HepG2 (cell line): ENCODE results near the gene CD46. TPM values are rescaled to one million over a fixed set of nuclear protein-coding genes. Genes with fewer than 3 reads are reported as not detected.

Source experiments
- ATAC-seq: fragments of 200-7000 bp; cut with Tn5 transposase; 3 replicates; pipeline ENCODE4 v1.9.1; 2020; ENCODE audit warnings: mild to moderate bottlenecking, moderate library complexity
- BruUV-seq: library from RNA; stranded (reverse); fragments of 400-500 nt; replicated peaks from 2 replicates; lab custom pipeline; 2021; lab: Mats Ljungman, UMichigan
- CTCF ChIA-PET: fragments of 300-600 bp; formaldehyde crosslinking; extraction: SDS; loops from one replicate; lab custom pipeline; 2021; ENCODE audit warnings: low total read pairs, inconsistent platforms, low intra/inter-chr PET ratio; lab: Yijun Ruan, JAX
- POLR2A ChIA-PET: fragments of 350-600 bp; sonication (Branson Sonifier 250); formaldehyde crosslinking; loops from one replicate; lab custom pipeline; 2020; ENCODE audit warnings: antibody characterized with exemption, inconsistent platforms; lab: Yijun Ruan, JAX
- DNase-seq: peaks from one replicate; pipeline ENCODE4 v3.0.0-alpha.2; 2015; ENCODE audit warnings: low spot score
- FAIRE-seq: peaks from 3 replicates; lab custom pipeline; 2011; peaks lifted over from hg19 to GRCh38; lab: Jason Lieb, UNC
- H2AFZ ChIP-seq: one replicate; pipeline ENCODE4 v1.6.1; 2011; ENCODE audit warnings: low read length, inconsistent platforms
- H3K27ac ChIP-seq: fragments of 300-600 bp; 3 replicates; pipeline ENCODE4 v1.8.0; 2011; ENCODE audit warnings: mixed run types, mild to moderate bottlenecking, mixed read lengths, low read length, inconsistent platforms; ENCODE audit not compliant: insufficient read depth; ENCODE audit errors: extremely low read length
- H3K27me3 ChIP-seq, 2 experiments: fragments of 200-600 bp in 1 of 2; 2 replicates in 1 of 2; 3 replicates in 1 of 2; pipeline versions ENCODE4 v1.6.0 to v1.8.0; 2011; ENCODE audit warnings: low read length in 2 of 2, mild to moderate bottlenecking in 2 of 2, moderate library complexity in 2 of 2, inconsistent platforms in 1 of 2; ENCODE audit not compliant: insufficient read depth in 2 of 2, control insufficient read depth in 1 of 2
- H3K36me3 ChIP-seq, 2 experiments: fragments of 200-600 bp in 1 of 2; replicated peaks in 1 of 2; 2 replicates in 1 of 2; 3 replicates in 1 of 2; pipeline versions ENCODE4 v1.5.1 to v1.8.0; 2011; ENCODE audit warnings: low read length in 2 of 2, inconsistent platforms in 1 of 2; ENCODE audit not compliant: insufficient read depth in 2 of 2, control insufficient read depth in 1 of 2
- H3K4me1 ChIP-seq: 2 replicates; pipeline ENCODE4 v1.5.1; 2012; ENCODE audit warnings: low read length, inconsistent platforms; ENCODE audit not compliant: insufficient read depth
- H3K4me2 ChIP-seq: 2 replicates; pipeline ENCODE4 v1.6.0; 2011; ENCODE audit warnings: low read depth, low read length, inconsistent platforms
- H3K4me3 ChIP-seq, 3 experiments: fragments of 200-600 bp in 1 of 3; sonication (generic), shearing (Covaris generic) in 1 of 3; replicated peaks in 1 of 3; 2 replicates each; pipeline ENCODE4 v1.5.1; 2011 to 2016; ENCODE audit warnings: low read length in 3 of 3, inconsistent platforms in 2 of 3, low read depth in 2 of 3, mild to moderate bottlenecking in 2 of 3, control low read depth in 1 of 3, mixed read lengths in 1 of 3; ENCODE audit not compliant: insufficient read depth in 1 of 3
- H3K79me2 ChIP-seq: one replicate; pipeline ENCODE4 v1.6.1; 2011; ENCODE audit warnings: low read length, inconsistent platforms; ENCODE audit not compliant: insufficient read depth
- H3K9ac ChIP-seq: 2 replicates; pipeline ENCODE4 v1.6.0; 2011; ENCODE audit warnings: mild to moderate bottlenecking, low read depth, low read length, inconsistent platforms; ENCODE audit not compliant: insufficient read depth
- H3K9me3 ChIP-seq: 2 replicates; pipeline ENCODE4 v1.5.1; 2012; ENCODE audit warnings: mild to moderate bottlenecking, low read length
- H4K20me1 ChIP-seq: 2 replicates; pipeline ENCODE4 v1.6.0; 2011; ENCODE audit warnings: inconsistent platforms, mild to moderate bottlenecking, low read length, moderate library complexity; ENCODE audit not compliant: insufficient read depth
- MLLT10 ChIP-seq: sonication (generic); formaldehyde crosslinking; IDR thresholded peaks from 2 replicates; pipeline ENCODE4 v1.4.0; 2020; ENCODE audit warnings: missing genetic modification reagents
- ZNF10 ChIP-seq: sonication (generic); formaldehyde crosslinking; IDR thresholded peaks from 2 replicates; pipeline ENCODE4 v1.4.0; 2020; ENCODE audit warnings: mild to moderate bottlenecking, low read depth, missing genetic modification reagents, borderline replicate concordance
- ZNF879 ChIP-seq: sonication (generic); formaldehyde crosslinking; IDR thresholded peaks from 2 replicates; pipeline ENCODE4 v1.8.1; 2023; ENCODE audit warnings: missing genetic modification reagents
- WGBS: methylation state at CpG from one replicate; pipeline ENCODE4 v1.1.6; 2017; ENCODE audit warnings: low lambda C conversion rate; 5-methylcytosine and 5-hydroxymethylcytosine counted together
- in situ Hi-C: cut with HindIII; loops from 2 replicates; pipeline ENCODE4 v1.10.0; 2017; ENCODE audit warnings: low pct_unique_long_range_greater_than_20kb; ENCODE audit not compliant: extremely low pct_ligation_motif_present
- intact Hi-C: fragments of 100-400 bp; cut with micrococcal nuclease; formaldehyde crosslinking; loops from one replicate; pipeline ENCODE4 v1.10.0; 2022; ENCODE audit not compliant: unreplicated experiment
- polyA plus RNA-seq, 8 experiments: library from polyadenylated mRNA; depleted of rRNA in 3 of 8; stranded (reverse) in 7 of 8; unstranded in 1 of 8; fragments of >200 nt; fragmentation: Illumina TruSeq in 4 of 8; extraction: Trizol in 4 of 8; gene quantifications; 2 replicates each; pipeline versions ENCODE4 v1.2.1 to v1.2.3, GENCODE V29; 2011 to 2016; ENCODE audit warnings: low read depth in 4 of 8, missing spikeins in 1 of 8, mixed read lengths in 1 of 8; ENCODE audit not compliant: insufficient read depth in 1 of 8
- total RNA-seq, 5 experiments: library from RNA; depleted of rRNA; stranded (reverse); fragments of >200 nt; fragmentation: Illumina TruSeq; extraction: Trizol; gene quantifications; 2 replicates each; pipeline ENCODE4 v1.2.3, GENCODE V29; 2016; ENCODE audit warnings: low read depth in 1 of 5
- TF ChIP-seq, protein P1 (sequence below): sonication (generic); formaldehyde crosslinking; IDR thresholded peaks from 2 replicates; pipeline ENCODE4 v1.4.0; 2020; ENCODE audit warnings: missing genetic modification reagents, borderline replicate concordance
- TF ChIP-seq, protein P2 (sequence below): sonication (generic); formaldehyde crosslinking; IDR thresholded peaks from 2 replicates; pipeline ENCODE4 v1.5.0; 2020; ENCODE audit warnings: missing genetic modification reagents, mild to moderate bottlenecking, borderline replicate concordance
- TF ChIP-seq, protein P3 (sequence below): IDR thresholded peaks from 2 replicates; pipeline ENCODE4 v1.6.1; 2016; ENCODE audit warnings: missing compliant biosample characterization, missing genetic modification reagents, borderline replicate concordance
- TF ChIP-seq, protein P4 (sequence below): sonication (generic); formaldehyde crosslinking; IDR thresholded peaks from 2 replicates; pipeline ENCODE4 v1.9.0; 2021; ENCODE audit warnings: mild to moderate bottlenecking, missing genetic modification reagents
- TF ChIP-seq, protein P5 (sequence below): sonication (generic); formaldehyde crosslinking; IDR thresholded peaks from 2 replicates; pipeline ENCODE4 v1.8.1; 2023; ENCODE audit warnings: mild to moderate bottlenecking, missing genetic modification reagents, borderline replicate concordance
- TF ChIP-seq, protein P6 (sequence below): sonication (generic); formaldehyde crosslinking; IDR thresholded peaks from 2 replicates; pipeline ENCODE4 v1.4.0; 2020; ENCODE audit warnings: mild to moderate bottlenecking, missing genetic modification reagents

Gene CD46
- total and polyA plus RNA-seq, 2 of the 13 experiments (the other 11 are each of a cell fraction or from before 2014, with no cell fraction given) = 130 to 277 TPM

DNA sequence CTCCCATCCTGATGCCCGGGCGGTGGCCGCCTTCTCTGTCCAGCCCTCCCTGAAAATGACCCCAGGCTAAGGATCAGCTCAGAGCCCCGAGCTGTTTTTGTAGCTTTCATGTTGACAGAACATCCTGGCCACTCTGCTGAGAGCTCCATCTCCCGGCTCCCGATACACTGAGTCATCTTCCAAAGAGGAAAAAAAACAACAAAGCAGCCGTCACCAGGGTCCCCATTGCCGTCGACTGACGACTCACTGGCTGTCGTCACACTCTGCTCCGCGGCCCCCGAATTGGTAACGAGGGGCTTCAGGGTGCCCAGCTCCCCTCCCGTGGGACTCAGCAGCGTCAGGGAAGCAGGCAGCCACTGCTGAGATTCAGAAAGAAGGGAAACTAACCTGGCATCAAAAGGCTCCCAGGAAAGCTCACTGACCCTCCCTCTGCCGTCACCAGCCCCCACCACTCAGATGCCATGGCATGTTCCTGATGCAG, 67.2 kb downstream of the CD46 start:
- DNase-seq = no peak
- TF ChIP-seq, protein P1, sequence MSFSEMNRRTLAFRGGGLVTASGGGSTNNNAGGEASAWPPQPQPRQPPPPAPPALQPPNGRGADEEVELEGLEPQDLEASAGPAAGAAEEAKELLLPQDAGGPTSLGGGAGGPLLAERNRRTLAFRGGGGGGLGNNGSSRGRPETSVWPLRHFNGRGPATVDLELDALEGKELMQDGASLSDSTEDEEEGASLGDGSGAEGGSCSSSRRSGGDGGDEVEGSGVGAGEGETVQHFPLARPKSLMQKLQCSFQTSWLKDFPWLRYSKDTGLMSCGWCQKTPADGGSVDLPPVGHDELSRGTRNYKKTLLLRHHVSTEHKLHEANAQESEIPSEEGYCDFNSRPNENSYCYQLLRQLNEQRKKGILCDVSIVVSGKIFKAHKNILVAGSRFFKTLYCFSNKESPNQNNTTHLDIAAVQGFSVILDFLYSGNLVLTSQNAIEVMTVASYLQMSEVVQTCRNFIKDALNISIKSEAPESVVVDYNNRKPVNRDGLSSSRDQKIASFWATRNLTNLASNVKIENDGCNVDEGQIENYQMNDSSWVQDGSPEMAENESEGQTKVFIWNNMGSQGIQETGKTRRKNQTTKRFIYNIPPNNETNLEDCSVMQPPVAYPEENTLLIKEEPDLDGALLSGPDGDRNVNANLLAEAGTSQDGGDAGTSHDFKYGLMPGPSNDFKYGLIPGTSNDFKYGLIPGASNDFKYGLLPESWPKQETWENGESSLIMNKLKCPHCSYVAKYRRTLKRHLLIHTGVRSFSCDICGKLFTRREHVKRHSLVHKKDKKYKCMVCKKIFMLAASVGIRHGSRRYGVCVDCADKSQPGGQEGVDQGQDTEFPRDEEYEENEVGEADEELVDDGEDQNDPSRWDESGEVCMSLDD (CRISPR knock-in tag) = no peak
- TF ChIP-seq, protein P2, sequence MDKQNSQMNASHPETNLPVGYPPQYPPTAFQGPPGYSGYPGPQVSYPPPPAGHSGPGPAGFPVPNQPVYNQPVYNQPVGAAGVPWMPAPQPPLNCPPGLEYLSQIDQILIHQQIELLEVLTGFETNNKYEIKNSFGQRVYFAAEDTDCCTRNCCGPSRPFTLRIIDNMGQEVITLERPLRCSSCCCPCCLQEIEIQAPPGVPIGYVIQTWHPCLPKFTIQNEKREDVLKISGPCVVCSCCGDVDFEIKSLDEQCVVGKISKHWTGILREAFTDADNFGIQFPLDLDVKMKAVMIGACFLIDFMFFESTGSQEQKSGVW (CRISPR knock-in tag) = no peak
- TF ChIP-seq ZNF879 (CRISPR knock-in tag) (no peak), MLLT10 (CRISPR knock-in tag) (no peak), ZNF10 (CRISPR knock-in tag) (no peak)
- TF ChIP-seq, protein P3, sequence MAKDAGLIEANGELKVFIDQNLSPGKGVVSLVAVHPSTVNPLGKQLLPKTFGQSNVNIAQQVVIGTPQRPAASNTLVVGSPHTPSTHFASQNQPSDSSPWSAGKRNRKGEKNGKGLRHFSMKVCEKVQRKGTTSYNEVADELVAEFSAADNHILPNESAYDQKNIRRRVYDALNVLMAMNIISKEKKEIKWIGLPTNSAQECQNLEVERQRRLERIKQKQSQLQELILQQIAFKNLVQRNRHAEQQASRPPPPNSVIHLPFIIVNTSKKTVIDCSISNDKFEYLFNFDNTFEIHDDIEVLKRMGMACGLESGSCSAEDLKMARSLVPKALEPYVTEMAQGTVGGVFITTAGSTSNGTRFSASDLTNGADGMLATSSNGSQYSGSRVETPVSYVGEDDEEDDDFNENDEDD (CRISPR knock-in tag) = no peak
- TF ChIP-seq, protein P4, sequence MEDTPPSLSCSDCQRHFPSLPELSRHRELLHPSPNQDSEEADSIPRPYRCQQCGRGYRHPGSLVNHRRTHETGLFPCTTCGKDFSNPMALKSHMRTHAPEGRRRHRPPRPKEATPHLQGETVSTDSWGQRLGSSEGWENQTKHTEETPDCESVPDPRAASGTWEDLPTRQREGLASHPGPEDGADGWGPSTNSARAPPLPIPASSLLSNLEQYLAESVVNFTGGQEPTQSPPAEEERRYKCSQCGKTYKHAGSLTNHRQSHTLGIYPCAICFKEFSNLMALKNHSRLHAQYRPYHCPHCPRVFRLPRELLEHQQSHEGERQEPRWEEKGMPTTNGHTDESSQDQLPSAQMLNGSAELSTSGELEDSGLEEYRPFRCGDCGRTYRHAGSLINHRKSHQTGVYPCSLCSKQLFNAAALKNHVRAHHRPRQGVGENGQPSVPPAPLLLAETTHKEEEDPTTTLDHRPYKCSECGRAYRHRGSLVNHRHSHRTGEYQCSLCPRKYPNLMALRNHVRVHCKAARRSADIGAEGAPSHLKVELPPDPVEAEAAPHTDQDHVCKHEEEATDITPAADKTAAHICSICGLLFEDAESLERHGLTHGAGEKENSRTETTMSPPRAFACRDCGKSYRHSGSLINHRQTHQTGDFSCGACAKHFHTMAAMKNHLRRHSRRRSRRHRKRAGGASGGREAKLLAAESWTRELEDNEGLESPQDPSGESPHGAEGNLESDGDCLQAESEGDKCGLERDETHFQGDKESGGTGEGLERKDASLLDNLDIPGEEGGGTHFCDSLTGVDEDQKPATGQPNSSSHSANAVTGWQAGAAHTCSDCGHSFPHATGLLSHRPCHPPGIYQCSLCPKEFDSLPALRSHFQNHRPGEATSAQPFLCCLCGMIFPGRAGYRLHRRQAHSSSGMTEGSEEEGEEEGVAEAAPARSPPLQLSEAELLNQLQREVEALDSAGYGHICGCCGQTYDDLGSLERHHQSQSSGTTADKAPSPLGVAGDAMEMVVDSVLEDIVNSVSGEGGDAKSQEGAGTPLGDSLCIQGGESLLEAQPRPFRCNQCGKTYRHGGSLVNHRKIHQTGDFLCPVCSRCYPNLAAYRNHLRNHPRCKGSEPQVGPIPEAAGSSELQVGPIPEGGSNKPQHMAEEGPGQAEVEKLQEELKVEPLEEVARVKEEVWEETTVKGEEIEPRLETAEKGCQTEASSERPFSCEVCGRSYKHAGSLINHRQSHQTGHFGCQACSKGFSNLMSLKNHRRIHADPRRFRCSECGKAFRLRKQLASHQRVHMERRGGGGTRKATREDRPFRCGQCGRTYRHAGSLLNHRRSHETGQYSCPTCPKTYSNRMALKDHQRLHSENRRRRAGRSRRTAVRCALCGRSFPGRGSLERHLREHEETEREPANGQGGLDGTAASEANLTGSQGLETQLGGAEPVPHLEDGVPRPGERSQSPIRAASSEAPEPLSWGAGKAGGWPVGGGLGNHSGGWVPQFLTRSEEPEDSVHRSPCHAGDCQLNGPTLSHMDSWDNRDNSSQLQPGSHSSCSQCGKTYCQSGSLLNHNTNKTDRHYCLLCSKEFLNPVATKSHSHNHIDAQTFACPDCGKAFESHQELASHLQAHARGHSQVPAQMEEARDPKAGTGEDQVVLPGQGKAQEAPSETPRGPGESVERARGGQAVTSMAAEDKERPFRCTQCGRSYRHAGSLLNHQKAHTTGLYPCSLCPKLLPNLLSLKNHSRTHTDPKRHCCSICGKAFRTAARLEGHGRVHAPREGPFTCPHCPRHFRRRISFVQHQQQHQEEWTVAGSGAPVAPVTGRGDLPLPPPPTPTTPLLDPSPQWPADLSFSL = no peak
- TF ChIP-seq, protein P5, sequence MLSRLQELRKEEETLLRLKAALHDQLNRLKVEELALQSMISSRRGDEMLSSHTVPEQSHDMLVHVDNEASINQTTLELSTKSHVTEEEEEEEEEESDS = no peak
- TF ChIP-seq, protein P6, sequence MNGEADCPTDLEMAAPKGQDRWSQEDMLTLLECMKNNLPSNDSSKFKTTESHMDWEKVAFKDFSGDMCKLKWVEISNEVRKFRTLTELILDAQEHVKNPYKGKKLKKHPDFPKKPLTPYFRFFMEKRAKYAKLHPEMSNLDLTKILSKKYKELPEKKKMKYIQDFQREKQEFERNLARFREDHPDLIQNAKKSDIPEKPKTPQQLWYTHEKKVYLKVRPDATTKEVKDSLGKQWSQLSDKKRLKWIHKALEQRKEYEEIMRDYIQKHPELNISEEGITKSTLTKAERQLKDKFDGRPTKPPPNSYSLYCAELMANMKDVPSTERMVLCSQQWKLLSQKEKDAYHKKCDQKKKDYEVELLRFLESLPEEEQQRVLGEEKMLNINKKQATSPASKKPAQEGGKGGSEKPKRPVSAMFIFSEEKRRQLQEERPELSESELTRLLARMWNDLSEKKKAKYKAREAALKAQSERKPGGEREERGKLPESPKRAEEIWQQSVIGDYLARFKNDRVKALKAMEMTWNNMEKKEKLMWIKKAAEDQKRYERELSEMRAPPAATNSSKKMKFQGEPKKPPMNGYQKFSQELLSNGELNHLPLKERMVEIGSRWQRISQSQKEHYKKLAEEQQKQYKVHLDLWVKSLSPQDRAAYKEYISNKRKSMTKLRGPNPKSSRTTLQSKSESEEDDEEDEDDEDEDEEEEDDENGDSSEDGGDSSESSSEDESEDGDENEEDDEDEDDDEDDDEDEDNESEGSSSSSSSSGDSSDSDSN (CRISPR knock-in tag) = no peak

More for the DNA sequence above, 67.2 kb downstream of the CD46 start:
- intact Hi-C loops = no loop called here
- Histone ChIP-seq H3K36me3 (peaks cover 9 to 52% of the 10 kb centered on the region in 2 experiments), H3K4me1 (peaks cover 18% of the 10 kb centered on the region), H4K20me1 (0 out of 2 replicates have a peak, but pooled peaks cover 4% of the 10 kb centered on the region), H3K4me3 (no peak overlapping the region), H3K9me3 (no peaks in the 10 kb centered on the region), H3K27me3 (no peaks in the 10 kb centered on the region), H2AFZ (no peak overlapping the region), H3K9ac (no peak overlapping the region), H3K79me2 (peaks cover 12% of the 10 kb centered on the region), H3K4me2 (no peak overlapping the region), H3K27ac (no peak overlapping the region)
- CTCF ChIA-PET = no interaction called here
- POLR2A ChIA-PET = no interaction called here
- no TSS peak for BruUV-seq
- ATAC-seq (no peak), FAIRE-seq (no peak)
- WGBS = 92% methylated on average over 16 of the region's 18 CpGs
- in situ Hi-C loops = no loop called here
